GM12878 (cell line): ENCODE measurements around the gene GNG12. TPM values are rescaled to one million over a fixed set of nuclear protein-coding genes. Genes with fewer than 3 reads are reported as not detected.

Experiments used
- ATF7 ChIP-seq: fragments of 450-650 bp; IDR thresholded peaks from 2 replicates; pipeline ENCODE4 v1.6.1; 2016; ENCODE audit warnings: low read depth, mild to moderate bottlenecking
- CBFB ChIP-seq: IDR thresholded peaks from 2 replicates; pipeline ENCODE4 v1.6.1; 2016; ENCODE audit warnings: antibody characterized with exemption, low read depth
- EED ChIP-seq: sonication (generic); IDR thresholded peaks from 2 replicates; pipeline ENCODE4 v1.6.1; 2016; ENCODE audit warnings: antibody characterized with exemption, low read depth
- IKZF1 ChIP-seq: fragments of 450-650 bp; conservative IDR thresholded peaks from 2 replicates; pipeline ENCODE4 v1.6.1; 2017; ENCODE audit warnings: antibody characterized with exemption, mild to moderate bottlenecking
- IKZF2 ChIP-seq, 2 experiments: fragments of 450-650 bp; IDR thresholded peaks; 2 replicates each; pipeline ENCODE4 v1.6.1; 2017; ENCODE audit warnings: mild to moderate bottlenecking in 2 of 2, moderate library complexity in 2 of 2
- JUNB ChIP-seq: IDR thresholded peaks from 2 replicates; pipeline ENCODE4 v1.6.1; 2016; ENCODE audit warnings: antibody characterized with exemption, mild to moderate bottlenecking
- LARP7 ChIP-seq: fragments of 450-650 bp; IDR thresholded peaks from 2 replicates; pipeline ENCODE4 v1.6.1; 2017; ENCODE audit warnings: mild to moderate bottlenecking
- MTA3 ChIP-seq: IDR thresholded peaks from 2 replicates; pipeline ENCODE4 v1.6.1; 2012; ENCODE audit warnings: low read length, inconsistent platforms, borderline replicate concordance
- PAX5 ChIP-seq: IDR thresholded peaks from 2 replicates; pipeline ENCODE4 v1.6.1; 2011; ENCODE audit warnings: low read depth, low read length, borderline replicate concordance
- POLR2AphosphoS5 ChIP-seq: IDR thresholded peaks from 2 replicates; pipeline ENCODE4 v1.6.1; 2011; ENCODE audit warnings: mild to moderate bottlenecking, low read length, inconsistent platforms
- RAD21 ChIP-seq: IDR thresholded peaks from 2 replicates; pipeline ENCODE4 v1.6.1; 2011; ENCODE audit warnings: mild to moderate bottlenecking, low read depth, low read length, moderate library complexity; ENCODE audit not compliant: insufficient read depth
- RAD51 ChIP-seq: fragments of 450-650 bp; IDR thresholded peaks from 2 replicates; pipeline ENCODE4 v1.6.1; 2016; ENCODE audit warnings: moderate library complexity, mild to moderate bottlenecking, inconsistent platforms
- RELA ChIP-seq: fragments of 450-650 bp; IDR thresholded peaks from 2 replicates; pipeline ENCODE4 v1.8.0; 2014; ENCODE audit warnings: borderline replicate concordance; ENCODE audit not compliant: partially characterized antibody
- SIN3A ChIP-seq: IDR thresholded peaks from 2 replicates; pipeline ENCODE4 v1.6.1; 2012; ENCODE audit warnings: low read depth, low read length, improper control_type of control experiment
- SREBF1 ChIP-seq: IDR thresholded peaks from 2 replicates; pipeline ENCODE4 v1.6.1; 2012; ENCODE audit warnings: mild to moderate bottlenecking, low read length
- TCF12 ChIP-seq: IDR thresholded peaks from 2 replicates; pipeline ENCODE4 v1.6.1; 2011; ENCODE audit warnings: low read depth, mild to moderate bottlenecking, low read length
- polyA plus RNA-seq, 11 experiments: library from polyadenylated mRNA; depleted of rRNA in 4 of 11; unstranded in 6 of 11; stranded (reverse) in 5 of 11; fragments of >200 nt; fragmentation: Nextera tagmentation in 4 of 11; fragmentation: Illumina TruSeq in 1 of 11; extraction: Ambion mirVana in 4 of 11; extraction: Trizol in 1 of 11; gene quantifications; 1 replicate in 1 of 11; 2 replicates in 10 of 11; pipeline versions ENCODE4 v1.2.1 to v1.2.3, GENCODE V29; 2011 to 2016; ENCODE audit warnings: inconsistent platforms in 2 of 11, missing spikeins in 2 of 11, low read depth in 1 of 11
- total RNA-seq, 4 experiments: library from RNA; depleted of rRNA in 3 of 4; stranded (reverse); fragments of >200 nt in 3 of 4; fragmentation: Illumina TruSeq in 1 of 4; extraction: Trizol in 1 of 4; gene quantifications; 2 replicates each; pipeline versions ENCODE4 v1.2.1 to v1.2.3, GENCODE V29; 2013 to 2021
- TF ChIP-seq, protein P1 (sequence below): fragments of 450-650 bp; IDR thresholded peaks from 2 replicates; pipeline ENCODE4 v1.6.1; 2017; ENCODE audit warnings: mild to moderate bottlenecking, moderate library complexity
- TF ChIP-seq, protein P2 (sequence below): IDR thresholded peaks from 2 replicates; pipeline ENCODE4 v1.6.1; 2012; ENCODE audit warnings: mild to moderate bottlenecking, low read depth, low read length
- TF ChIP-seq, protein P3 (sequence below): fragments of 450-650 bp; IDR thresholded peaks from 2 replicates; pipeline ENCODE4 v1.6.1; 2016; ENCODE audit warnings: mild to moderate bottlenecking

The GNG12 gene
- total and polyA plus RNA-seq, 10 of the 15 experiments (the other 5 are each of a cell fraction or from before 2014, with no cell fraction given) = 0.22 to 32.8 (median 0.35) TPM

DNA sequence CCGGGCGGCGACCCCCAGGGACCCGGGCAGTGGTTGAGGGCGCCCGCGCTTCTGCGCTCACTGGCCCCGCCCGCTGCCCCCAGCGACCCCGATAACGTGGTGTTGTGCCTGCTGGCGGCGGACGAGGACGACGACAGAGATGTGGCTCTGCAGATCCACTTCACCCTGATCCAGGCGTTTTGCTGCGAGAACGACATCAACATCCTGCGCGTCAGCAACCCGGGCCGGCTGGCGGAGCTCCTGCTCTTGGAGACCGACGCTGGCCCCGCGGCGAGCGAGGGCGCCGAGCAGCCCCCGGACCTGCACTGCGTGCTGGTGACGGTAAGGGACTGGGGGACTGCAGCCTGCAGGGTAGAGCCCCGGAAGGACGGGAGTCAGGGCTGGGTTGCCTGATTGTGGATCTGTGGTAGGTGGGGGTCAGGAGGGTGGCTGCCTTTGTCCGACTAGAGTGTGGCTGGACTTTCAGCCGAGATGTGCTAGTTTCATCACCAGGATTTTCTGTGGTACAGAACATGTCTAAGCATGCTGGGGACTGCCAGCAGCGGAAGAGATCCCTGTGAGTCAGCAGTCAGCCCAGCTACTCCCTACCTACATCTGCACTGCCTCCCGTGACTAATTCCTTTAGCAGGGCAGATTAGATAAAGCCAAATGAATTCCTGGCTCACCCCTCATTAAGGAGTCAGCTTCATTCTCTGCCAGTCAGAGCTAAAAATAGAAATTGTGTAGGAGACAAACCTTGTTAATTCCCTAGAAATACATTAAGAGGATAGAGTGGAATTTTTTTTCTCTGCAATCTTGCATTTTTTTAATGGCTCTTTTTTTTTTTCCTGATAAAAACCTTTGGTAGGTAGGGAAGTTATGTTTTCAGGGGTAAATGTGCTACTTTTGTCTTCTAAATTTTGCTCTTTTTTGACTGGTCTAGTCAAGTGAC is 146.7 kb downstream of the GNG12 start (continued):
- TF ChIP-seq, protein P1, sequence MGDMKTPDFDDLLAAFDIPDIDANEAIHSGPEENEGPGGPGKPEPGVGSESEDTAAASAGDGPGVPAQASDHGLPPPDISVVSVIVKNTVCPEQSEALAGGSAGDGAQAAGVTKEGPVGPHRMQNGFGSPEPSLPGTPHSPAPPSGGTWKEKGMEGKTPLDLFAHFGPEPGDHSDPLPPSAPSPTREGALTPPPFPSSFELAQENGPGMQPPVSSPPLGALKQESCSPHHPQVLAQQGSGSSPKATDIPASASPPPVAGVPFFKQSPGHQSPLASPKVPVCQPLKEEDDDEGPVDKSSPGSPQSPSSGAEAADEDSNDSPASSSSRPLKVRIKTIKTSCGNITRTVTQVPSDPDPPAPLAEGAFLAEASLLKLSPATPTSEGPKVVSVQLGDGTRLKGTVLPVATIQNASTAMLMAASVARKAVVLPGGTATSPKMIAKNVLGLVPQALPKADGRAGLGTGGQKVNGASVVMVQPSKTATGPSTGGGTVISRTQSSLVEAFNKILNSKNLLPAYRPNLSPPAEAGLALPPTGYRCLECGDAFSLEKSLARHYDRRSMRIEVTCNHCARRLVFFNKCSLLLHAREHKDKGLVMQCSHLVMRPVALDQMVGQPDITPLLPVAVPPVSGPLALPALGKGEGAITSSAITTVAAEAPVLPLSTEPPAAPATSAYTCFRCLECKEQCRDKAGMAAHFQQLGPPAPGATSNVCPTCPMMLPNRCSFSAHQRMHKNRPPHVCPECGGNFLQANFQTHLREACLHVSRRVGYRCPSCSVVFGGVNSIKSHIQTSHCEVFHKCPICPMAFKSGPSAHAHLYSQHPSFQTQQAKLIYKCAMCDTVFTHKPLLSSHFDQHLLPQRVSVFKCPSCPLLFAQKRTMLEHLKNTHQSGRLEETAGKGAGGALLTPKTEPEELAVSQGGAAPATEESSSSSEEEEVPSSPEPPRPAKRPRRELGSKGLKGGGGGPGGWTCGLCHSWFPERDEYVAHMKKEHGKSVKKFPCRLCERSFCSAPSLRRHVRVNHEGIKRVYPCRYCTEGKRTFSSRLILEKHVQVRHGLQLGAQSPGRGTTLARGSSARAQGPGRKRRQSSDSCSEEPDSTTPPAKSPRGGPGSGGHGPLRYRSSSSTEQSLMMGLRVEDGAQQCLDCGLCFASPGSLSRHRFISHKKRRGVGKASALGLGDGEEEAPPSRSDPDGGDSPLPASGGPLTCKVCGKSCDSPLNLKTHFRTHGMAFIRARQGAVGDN = peak; percentile 43; the same call in 1 of the 2 replicates
- TF ChIP-seq IKZF2 (IDR thresholded peaks at IDR 0.05) = peak; percentile 91 to 92
- no peak for TF ChIP-seq SREBF1
- TF ChIP-seq, protein P2, sequence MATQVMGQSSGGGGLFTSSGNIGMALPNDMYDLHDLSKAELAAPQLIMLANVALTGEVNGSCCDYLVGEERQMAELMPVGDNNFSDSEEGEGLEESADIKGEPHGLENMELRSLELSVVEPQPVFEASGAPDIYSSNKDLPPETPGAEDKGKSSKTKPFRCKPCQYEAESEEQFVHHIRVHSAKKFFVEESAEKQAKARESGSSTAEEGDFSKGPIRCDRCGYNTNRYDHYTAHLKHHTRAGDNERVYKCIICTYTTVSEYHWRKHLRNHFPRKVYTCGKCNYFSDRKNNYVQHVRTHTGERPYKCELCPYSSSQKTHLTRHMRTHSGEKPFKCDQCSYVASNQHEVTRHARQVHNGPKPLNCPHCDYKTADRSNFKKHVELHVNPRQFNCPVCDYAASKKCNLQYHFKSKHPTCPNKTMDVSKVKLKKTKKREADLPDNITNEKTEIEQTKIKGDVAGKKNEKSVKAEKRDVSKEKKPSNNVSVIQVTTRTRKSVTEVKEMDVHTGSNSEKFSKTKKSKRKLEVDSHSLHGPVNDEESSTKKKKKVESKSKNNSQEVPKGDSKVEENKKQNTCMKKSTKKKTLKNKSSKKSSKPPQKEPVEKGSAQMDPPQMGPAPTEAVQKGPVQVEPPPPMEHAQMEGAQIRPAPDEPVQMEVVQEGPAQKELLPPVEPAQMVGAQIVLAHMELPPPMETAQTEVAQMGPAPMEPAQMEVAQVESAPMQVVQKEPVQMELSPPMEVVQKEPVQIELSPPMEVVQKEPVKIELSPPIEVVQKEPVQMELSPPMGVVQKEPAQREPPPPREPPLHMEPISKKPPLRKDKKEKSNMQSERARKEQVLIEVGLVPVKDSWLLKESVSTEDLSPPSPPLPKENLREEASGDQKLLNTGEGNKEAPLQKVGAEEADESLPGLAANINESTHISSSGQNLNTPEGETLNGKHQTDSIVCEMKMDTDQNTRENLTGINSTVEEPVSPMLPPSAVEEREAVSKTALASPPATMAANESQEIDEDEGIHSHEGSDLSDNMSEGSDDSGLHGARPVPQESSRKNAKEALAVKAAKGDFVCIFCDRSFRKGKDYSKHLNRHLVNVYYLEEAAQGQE = no peak
- TF ChIP-seq RAD51 = peak; percentile 9; the same call in 1 of the 2 replicates
- peak; percentile 75; the same call in 1 of the 2 replicates for TF ChIP-seq SIN3A
- peak; percentile 86 for TF ChIP-seq IKZF1
- TF ChIP-seq CBFB = peak; percentile 65
- no peak; the same call in 1 of the 2 replicates for TF ChIP-seq MTA3
- peak; percentile 71 for TF ChIP-seq POLR2AphosphoS5
- peak; percentile 79 for TF ChIP-seq LARP7
- TF ChIP-seq PAX5 = peak; percentile 49; the same call in 1 of the 2 replicates
- peak; percentile 37 for TF ChIP-seq ATF7
- peak; percentile 61; the same call in 1 of the 2 replicates for TF ChIP-seq EED
- peak; percentile 38; the same call in 1 of the 2 replicates for TF ChIP-seq JUNB
- peak; percentile 36 for TF ChIP-seq RELA
- TF ChIP-seq, protein P3, sequence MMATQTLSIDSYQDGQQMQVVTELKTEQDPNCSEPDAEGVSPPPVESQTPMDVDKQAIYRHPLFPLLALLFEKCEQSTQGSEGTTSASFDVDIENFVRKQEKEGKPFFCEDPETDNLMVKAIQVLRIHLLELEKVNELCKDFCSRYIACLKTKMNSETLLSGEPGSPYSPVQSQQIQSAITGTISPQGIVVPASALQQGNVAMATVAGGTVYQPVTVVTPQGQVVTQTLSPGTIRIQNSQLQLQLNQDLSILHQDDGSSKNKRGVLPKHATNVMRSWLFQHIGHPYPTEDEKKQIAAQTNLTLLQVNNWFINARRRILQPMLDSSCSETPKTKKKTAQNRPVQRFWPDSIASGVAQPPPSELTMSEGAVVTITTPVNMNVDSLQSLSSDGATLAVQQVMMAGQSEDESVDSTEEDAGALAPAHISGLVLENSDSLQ = no peak
- TF ChIP-seq RAD21 = 0 out of 2 replicates have a peak, but pooled peaks have one; percentile 6
- 0 out of 2 replicates have a peak, but pooled peaks have one; percentile 30 for TF ChIP-seq TCF12
